NCI-H2171 treated with DMSO at 0.1 percent for 48 hours (cell line): ENCODE measurements around the gene EFNA5.

ENCODE experiments used
- DNase-seq: peaks from one replicate; lab custom pipeline; 2025; lab: John Stamatoyannopoulos, UW

The EFNA5 gene

DNA sequence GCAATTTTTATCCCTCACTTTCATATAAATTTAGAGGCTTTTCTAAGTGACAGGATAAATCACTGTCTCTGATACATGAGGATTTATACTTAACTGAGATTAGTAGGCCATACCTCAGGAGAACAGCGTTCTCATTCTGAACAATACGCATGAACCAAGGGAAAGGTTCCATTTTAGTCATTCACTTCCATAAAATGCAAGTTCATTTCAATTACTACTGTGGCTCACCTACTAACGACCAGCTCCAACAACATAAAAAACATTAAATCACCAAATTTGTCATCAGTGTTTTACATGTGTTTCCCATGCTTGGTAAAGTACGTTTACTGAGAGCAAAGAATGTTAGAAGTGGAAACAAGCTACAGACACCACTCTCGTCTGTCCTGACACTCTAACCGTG is 67.4 kb downstream of the EFNA5 start:
- DNase-seq, result no peak

DNA sequence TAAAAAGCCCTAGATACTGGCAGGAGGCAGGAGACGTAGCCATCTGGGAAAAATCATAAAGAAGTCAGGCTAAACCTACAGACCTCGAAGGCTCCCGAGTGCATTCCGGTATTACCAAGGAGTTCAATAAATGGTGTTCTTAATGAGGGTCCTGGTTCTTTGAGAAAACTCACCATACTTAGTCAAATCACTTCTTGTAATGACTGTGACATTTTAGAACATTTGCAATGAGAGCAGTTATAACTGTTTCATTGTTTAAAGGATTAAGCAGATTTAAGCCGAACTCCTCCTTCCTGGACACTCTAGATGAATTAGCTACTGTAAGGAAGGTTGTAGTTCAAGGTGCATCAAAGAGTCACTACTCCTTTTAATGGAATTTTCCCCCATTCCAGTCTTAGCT is 67.8 kb downstream of the EFNA5 start:
- no peak for DNase-seq

DNA sequence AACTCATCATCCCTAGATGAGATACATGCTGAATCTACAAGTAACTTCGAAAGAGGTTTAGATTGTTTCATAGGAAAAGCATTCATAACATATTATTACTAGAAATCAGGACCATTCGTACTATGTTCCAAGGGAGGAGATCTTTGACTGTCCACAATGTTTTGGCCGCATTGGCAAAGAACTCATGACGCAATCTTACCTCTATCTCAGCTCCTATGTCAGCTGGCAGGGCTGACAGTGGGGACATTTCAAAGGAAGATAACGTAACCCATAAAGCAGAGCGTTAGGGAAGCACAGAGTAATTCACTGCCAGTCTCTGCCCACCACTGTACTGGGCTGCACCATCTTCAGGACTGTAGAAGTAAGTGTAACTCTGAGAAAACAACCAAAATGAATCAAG is 69.7 kb downstream of the EFNA5 start:
- DNase-seq, result no peak

DNA sequence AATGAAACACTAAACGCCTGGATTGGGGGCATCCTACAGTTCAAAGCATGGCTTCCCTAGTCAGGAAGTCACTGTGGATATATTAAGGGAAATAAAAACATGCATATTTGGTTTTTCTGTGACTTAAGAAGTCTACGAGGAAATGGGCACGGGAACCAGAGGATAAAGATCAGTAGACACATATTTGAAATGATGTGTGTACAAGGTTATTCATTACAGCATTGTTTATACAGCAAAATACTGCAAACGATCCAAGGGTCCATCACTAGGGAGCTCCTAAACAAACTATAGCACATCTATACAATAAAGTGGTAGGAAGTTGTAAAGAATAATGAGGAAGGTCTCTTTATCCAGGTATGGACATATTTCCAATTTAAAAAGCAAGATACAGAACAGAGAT is 71.8 kb downstream of the EFNA5 start:
- DNase-seq, result no peak

DNA sequence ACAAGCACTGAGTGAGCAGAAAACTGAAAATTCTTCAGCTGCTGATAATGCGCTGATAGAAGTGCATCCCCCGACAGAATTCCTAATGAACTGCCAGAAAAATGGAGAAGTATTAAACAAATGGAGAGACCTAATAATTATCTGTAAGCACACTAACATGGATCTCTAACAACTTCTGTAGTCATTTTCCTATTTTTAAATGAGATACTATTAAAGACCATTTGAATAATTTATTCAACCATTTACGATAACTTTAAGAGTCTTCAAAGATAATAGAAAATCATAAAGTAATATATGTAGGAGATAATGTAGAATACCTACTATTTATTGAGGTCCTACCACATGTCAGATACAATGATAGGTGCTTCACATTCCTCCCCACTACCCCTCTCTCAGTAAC is 72.9 kb downstream of the EFNA5 start:
- no peak for DNase-seq

DNA sequence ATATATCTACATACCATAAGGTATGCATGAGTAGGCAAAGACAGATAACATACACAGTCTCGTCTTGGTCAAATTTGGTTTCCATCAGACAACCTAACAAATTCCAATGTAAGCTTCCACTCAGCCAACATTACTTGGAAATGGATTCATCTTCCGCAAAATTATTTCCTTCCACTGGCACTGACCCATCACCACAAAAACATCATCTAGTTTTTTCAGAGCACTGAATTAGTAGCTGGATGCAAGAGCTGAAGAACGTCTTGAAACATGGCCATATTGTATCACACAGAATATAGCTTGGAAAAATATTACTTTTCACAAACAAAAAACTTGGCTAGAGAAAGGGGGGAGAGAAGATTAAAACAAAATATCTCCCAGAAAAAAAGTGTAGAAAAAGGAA is 73.5 kb downstream of the EFNA5 start:
- DNase-seq, result no peak

DNA sequence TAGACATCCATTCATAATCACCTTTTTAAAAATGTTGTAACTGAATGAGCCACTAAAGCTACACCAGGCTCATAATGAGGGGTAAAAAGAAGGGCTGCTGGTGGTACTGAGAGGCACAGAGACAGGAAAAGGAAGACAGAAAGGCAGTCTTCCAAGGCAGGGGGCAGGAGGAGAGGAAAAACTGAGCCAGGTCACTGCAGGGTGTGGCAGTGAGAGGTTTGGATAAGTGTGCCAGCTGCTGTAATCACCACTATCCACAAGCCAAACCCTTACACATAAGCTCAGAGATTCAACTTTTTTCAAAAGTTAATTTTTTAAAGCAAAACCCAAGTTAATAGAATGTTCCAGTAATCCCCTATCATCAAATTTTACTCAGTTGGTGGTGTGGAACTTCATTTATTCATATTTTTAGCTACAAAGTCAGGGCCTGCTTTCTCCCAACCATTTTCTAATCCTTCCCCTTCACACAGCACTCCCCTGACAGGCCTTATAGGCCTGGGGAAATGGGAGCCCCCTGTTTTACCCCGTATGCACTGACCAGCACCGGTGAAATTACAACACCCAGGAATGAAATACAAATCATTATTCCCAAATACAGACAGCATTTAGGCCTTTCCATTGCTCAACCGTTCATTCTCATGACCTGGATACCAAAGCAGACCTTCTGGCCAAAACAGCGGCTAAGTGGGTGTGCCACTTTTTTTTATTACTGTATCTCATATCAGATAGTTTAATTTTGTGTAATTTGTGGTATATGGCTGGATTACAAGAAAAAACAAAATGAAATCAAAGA is 76.3 kb downstream of the EFNA5 start:
- no peak for DNase-seq

DNA sequence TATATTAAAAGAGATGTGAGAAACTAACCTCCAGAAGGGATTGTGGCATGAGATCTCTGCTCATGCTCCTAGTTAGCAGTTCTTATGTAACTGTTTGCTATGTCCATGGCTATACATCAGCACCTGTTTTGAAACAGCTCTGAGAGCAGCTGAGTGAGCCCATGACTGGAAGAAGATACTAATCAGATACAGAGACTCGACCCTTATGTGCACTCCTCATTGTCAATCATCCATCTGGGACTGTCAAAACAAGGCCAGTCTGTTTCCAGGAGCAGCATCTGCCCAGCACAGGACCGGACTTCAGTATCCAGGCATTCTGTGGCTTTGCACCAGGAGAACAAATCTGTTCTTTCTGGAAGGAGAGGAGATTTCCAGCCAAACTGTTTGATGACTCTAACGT is 77.7 kb downstream of the EFNA5 start:
- no peak for DNase-seq

DNA sequence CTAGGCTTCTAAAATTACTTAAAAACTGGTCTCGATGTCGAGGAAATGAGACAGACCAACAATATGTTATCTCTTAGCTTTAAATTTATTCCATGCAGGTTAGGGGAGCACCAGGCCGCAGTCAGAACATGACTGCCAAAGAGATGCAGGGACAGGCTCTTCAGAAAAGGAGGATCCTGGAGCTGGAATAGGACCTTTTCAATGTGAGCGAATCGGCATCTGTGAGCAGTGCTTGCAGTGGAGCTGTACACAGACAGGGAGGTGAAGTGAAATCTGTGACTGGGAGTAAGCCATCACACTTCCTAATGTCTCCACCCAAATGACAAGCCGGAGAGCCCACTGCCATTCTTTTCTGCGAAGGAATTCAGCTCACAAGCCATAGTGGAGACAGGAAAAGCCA is 78.2 kb downstream of the EFNA5 start:
- DNase-seq, result no peak

DNA sequence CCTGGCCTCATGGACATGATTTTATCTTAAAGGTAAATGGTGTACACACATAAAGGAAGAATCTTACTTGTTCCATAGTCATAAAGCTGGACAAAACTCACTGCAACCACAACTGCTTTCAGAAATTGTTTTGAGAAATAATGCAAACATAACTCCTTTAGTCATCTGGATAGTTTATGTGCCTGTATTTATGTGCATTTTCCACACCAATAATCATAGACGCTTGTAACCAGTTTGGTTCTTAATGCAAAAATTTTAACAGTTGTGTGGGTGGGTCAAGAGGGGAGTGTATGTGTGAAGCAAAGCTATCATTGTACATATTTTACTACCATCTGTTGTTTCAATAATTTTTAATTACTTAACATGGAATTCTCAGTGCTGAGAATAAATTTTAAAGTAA is 80.1 kb downstream of the EFNA5 start:
- no peak for DNase-seq

DNA sequence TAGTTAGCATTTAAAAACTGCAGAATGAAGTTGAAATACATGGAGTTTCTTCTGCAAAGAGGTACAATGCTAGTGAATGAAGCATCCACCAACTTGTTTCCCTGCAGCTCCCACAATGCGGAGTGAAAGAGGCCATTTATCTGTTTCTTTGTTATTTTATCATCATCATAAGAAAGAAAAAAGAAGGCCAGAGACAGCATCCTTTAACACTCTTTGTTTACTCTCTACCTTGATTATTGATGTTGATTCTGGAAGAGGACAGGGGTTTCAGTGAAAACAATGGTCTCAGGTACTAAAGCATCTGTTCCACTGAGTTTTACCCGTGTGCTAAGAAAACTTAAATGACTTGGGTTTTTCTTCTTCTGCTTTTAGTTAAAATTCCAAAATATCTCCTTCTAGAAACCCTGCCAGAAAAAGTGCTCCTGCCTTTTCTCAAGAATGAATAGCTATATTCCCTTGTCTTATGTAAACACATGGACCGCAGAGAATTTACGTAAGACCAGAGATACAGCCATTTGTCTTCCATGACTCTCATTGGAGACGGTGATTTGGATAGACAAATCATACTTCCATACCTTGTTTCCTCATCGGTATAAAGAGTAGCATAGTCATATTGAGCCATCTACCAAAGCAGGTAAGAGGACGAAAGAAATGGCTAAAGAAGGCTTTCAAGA is 81.1 kb downstream of the EFNA5 start:
- DNase-seq, result no peak

DNA sequence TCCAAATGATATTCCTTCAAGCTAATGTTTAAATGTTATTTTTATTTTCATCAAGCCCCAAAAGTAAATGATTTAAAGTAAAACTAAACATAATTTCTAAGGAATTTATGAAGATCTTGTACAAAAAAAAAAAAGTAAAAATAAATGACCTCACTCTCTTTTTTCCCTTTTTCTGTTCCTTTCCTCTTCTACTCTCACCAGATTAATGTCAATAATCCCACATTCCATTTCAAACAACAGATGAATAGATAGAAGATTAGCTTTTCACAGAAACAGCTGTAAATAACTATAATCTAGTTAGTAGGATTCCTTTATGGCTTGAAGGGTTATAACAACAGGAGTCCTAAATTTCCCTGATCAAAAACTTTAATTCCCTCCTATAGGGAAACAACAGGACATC is 88.1 kb downstream of the EFNA5 start:
- no peak for DNase-seq

DNA sequence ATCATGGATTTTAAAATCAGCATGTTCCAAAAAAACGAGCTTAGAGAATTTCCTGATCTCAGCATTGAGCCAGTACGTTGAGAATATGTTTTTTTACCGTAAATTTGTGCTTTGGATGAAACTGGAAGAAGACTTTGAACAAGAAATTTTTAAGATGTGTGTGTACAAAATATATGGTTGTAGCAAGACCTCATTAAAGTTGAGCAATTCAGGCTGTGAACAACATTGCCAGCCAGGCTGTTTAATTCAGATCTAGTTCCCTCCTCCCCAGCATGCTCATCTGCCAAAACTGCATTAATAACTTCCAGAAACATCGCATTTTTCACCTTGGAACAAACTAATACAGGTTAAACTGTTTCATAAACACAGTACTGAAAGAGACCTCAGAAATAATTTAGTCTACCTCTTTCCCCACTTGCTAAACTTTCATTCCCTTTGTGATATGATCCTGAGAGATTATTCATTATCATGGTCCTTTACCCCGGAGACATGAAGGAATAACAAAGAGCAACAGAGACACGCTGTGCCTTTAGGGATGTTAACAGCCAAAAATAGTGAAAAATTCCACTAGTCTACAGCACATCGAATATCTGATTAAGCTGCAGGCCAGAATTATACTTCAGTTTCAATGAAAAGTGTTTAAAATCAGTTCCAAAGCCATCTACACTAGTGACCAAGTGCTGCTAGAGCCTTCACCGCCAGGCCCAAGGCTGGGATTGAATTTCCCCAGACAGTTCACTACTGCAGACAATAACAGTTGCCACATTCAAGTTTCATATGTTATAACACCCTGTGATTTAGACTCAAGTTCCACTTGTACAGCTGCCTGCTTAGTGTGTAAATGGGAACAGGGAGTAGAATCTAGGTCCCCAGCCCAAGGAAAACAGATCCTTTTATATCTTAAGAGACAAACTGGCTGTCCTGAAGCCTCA is 89.6 kb downstream of the EFNA5 start:
- peak; percentile 12 for DNase-seq

DNA sequence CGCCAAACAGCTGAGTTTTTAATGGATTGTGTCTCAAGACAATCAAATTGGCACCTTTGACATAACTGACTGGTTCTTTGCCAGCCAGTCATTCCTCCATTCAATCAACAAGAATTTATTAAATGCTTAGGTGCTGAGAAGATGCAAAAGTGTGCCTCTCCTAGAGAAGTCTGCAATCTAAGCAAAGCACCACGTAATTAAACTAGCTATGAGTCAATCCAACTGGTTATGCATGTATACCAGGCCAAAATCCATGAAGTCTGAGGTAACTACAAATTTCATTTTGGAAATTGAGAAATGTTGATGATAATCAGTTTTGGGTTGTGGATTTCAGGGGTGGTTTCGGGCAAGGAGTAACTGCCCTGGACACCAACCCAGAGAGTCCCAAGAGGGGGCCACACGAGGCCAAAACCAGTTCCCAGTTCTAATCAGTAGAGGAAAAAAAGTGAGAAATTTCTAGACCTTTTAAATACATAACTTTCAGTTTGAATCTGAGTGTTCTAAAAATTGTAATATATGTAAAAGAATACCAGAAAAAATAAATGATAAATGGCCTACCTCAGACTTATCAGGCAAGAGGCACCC is 92.6 kb downstream of the EFNA5 start:
- DNase-seq, result no peak

DNA sequence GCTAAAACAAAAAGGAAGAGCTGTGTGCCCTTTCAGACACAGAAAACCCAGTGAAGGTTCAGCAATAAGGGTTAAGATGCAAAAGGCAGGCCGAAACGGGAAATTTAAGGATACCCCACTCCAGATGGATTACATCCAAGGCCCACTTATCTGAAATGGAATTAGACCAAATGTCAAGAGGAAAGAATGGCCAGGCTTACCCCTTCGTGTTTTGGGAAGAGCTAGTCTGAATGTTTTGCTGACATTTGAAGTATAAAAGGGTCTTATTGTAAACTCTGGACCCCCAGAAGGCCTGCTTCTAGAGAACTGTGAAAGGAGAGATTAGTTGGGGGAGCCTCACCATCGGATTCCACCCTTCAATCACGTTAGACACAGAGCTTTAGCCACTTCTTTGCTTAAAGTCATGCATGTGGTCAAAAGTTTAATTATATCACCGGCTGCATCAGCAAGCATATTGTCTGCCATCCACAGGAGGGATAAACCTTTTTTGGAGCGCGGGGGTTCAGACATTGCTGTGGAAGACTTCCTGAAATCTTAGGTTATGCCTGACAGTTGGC is 93.3 kb downstream of the EFNA5 start:
- no peak for DNase-seq

DNA sequence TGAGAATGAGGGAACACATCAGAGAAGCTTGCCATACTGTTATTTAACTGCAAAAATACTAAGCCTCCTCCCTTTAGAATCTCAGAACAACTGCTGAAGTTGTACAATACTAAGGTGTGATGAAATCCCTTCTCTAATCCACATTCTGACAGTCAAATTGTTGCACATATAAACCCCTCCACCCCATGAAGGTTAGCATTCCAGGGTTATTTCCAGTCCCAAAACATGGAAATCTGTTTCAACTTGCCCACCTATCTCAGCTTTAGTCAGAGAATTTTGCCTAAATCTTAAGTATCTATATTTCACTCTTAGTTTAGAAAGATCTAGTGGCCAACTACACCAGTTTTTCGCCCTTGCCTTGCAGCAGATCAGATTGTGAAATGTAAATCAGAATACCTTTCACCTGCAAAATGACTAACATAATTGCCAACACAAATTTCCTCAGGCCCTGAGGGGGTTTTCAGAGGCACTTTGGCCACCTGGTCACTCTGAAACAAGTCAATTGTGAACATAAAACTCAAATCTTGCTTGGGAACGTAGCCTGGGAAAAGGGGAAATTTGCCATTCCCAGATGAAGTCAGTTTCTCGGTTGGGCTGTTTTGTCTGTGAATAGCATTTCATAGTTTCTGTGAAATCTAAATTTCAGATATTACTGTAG is 93.9 kb downstream of the EFNA5 start:
- no peak for DNase-seq

DNA sequence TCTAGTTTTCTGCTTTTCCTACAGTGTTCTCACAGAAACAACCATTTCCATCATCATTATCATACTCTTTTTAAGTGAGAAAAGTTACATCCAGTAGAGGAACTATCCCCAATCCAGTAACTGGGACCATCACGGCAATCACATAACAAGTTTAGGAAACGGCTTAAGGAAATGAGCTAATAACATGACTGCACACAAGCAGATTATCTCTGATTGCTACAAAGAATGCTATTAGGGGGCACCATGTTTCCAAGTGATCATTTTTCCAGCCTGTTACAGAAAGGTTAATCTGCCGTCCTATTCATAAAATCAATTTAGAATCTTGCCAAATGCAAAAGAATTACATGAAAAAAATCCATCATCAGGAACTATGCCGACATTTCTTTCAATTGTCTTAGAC is 94.6 kb downstream of the EFNA5 start:
- no peak for DNase-seq

DNA sequence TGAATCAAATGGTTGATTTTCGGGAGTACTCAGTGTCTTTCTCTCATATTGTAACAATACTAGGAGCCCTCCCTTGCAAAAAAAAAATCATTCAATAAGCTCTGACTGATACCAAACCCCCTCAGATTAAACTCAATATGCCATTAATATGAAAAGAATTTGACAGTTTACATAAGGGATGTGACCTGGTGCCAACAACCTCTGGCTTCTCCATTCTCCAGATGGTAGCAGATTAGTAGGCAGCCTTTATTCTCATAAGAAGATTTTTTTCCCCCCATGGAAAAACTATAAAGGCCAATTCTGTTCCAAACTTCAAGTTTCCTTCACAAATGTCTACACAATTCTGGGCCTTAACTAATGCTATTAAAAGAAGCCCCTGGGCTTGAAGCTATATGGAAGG is 96.5 kb downstream of the EFNA5 start:
- DNase-seq, result peak; percentile 18

DNA sequence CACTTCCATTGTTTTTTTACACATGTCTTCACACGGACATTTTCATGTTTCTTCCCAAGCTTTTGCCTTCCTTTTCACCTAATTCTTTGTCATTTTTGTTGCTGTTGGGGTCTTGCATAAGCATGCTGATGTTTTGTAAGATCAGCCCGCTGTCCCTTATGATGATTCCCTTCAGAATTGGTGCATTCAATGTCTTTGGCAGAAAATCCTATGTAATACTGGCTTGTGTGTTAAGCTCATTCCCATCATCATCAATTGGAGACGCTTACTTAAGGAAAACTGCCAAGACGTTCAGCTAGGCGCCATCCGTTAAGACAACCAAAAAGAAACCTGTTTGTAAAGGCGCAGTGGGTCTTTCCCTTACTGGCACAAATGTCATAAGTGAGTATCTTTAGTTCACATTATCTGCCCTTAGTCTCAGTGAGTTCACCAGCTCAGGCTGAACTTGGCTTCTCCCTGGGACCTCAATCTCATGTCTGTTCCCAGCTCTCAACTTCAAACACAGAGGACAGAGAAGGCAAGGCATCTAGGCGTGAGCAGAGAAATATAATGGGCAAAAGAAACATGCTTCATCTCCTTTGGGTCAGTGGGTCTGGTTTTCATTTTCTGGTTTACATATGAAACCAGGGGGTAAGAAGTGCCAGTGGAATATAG is 97.9 kb downstream of the EFNA5 start:
- DNase-seq, result no peak

DNA sequence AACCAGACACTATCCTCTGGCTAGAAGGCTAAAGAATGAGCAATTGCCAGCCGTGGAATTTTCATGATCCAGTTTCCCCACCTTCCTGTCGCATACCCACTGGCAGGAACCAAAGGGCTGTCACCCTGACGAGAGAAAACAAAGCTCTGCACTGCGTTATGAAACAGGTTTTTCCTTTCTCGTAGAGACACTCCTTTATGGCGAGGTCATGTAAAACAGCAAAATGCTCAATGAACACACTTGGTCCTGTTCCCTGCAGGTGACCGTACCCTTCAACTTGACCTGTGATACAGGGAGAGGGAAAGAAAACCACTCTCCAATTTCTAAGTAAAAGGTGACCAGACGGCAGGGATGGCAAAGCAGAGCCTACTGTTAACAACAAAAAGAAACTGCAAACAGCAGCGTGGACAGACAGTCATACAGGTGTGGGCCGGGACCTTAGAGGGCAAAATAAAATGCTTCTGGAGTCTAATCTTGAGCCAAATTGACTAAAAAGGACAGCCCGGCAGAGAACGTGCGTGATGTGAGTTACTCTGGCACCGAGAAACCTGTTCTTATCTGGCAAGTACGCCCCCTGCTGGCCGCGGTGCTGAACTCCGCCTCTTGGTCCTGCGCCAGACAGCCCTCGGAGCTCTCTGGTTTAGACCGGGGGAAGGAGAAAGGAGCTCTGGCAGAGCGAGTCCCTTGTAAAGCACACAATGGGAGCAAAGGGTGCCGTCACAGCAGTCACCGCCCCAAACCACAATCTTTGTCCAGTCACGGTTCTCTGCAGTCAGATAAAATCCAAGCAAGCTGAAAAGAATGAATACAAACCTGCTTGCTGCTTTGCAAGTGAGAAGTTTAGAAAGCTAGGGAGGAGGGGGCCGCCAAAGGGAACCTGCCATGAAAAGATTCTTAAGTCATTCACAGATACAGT is 98.9 kb downstream of the EFNA5 start:
- DNase-seq, result peak; percentile 82
